Measurements from ENCODE around the gene MAP2K5.

Gene MAP2K5

DNA sequence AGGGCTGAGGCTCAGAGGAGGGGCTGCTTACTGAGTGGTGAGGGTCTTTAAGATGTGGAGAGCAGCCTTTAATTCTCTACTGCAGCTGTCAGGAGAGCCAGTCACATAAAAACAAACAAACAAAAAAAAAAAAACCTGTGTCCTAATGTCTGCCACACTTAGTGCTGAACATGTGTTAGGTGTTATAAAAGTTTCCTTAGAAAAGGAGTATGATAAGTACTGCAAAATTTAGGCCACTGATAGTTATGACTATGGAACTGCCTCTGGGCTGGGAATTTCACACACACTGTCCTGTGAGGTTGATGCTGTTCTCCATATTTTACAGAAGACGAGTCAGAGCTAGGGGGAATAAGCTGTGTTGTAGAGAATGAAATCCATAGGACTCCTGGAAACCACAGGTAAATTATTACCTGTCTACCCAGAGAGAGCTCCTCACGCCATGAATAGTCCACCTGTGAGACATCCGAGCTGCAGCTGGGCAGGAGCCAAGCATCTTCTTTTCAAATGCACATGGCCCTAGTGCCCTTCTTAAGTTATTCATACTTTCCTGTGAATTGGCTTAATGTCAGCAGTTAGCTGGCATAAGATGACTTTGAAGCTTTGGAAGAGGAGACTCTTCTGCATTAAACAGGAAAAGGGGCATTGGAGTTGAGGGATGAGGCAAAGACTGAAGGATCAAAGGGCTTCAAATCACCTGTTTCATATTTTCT lies 248.3 kb downstream of the MAP2K5 start:
- no peak overlapping the region for H3K27ac ChIP-seq

DNA sequence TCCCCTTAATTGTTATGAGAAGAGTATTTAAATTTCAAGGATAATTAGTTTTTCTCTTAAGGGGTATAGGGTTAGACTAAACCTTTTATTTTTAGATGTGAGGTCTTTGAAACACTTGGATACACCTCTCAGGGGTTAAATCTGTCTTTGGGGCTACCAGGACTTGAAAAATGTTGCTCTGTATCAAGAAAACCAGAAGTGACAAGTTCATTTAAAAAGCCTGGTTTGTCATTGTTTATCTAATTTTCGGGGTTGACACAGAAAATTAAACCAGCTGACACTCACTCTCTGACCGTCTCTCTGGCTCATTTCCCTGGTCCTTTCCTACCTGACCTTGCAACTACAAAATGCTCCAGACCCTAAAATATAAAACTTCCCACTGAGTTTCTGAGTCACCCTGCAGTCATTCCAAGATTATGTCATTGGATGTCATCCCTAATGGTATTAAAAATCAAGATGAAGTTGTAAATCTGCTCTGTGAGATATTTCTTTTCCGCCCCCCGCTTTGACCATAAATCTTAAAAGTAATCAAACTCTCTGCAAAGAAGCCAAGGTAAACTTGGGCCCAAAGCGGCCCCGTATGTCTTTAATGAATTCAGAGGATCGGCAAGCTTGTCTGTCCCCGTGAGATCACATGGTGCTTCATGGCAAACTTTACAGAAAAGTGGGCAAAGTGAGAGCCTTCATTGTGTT lies 249.9 kb downstream of the MAP2K5 start:
- TF ChIP-seq, protein P1, sequence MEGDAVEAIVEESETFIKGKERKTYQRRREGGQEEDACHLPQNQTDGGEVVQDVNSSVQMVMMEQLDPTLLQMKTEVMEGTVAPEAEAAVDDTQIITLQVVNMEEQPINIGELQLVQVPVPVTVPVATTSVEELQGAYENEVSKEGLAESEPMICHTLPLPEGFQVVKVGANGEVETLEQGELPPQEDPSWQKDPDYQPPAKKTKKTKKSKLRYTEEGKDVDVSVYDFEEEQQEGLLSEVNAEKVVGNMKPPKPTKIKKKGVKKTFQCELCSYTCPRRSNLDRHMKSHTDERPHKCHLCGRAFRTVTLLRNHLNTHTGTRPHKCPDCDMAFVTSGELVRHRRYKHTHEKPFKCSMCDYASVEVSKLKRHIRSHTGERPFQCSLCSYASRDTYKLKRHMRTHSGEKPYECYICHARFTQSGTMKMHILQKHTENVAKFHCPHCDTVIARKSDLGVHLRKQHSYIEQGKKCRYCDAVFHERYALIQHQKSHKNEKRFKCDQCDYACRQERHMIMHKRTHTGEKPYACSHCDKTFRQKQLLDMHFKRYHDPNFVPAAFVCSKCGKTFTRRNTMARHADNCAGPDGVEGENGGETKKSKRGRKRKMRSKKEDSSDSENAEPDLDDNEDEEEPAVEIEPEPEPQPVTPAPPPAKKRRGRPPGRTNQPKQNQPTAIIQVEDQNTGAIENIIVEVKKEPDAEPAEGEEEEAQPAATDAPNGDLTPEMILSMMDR (conservative IDR thresholded peaks at IDR 0.05), result no peak
- peak overlapping the region; percentile 44 for H3K27ac ChIP-seq

More for the DNA sequence above, 248.3 kb downstream of the MAP2K5 start:
- TF ChIP-seq, protein P1 (conservative IDR thresholded peaks at IDR 0.05), result no peak

DNA sequence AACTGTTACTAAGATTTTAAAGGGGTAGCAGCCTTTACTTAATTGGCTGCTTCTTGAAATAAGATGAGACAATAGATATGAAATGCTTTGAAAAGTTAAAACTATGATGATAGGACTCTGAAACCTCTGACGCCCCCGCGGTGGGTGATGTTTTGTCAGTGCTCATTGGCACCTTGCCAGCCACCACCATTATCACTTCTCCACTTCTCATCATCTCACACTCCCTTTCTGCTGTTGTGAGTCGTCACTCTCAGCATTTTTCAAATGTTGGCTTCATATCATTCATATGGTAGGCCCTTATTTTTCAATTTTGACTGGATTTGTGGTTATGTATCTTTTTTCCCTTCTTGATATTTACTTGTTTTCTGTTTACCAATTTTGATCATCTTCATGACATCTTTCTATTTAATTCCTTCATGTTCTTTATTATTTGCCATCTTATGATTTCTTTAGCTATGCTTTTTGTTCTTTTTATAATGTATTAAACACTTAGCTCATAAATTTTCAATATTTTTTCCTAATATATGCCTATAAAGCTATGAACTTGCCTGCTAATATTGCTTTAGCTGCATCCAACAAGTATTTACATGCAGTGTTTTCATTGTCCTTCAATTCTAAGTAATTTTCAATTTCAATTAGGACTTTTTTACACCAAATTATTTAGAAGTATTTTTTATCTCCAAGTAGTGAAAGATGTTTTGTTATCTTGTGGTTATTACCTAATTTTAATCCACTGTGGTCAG lies 252.5 kb downstream of the MAP2K5 start:
- no peak overlapping the region for H3K27ac ChIP-seq
- TF ChIP-seq, protein P1 (conservative IDR thresholded peaks at IDR 0.05), result no peak

DNA sequence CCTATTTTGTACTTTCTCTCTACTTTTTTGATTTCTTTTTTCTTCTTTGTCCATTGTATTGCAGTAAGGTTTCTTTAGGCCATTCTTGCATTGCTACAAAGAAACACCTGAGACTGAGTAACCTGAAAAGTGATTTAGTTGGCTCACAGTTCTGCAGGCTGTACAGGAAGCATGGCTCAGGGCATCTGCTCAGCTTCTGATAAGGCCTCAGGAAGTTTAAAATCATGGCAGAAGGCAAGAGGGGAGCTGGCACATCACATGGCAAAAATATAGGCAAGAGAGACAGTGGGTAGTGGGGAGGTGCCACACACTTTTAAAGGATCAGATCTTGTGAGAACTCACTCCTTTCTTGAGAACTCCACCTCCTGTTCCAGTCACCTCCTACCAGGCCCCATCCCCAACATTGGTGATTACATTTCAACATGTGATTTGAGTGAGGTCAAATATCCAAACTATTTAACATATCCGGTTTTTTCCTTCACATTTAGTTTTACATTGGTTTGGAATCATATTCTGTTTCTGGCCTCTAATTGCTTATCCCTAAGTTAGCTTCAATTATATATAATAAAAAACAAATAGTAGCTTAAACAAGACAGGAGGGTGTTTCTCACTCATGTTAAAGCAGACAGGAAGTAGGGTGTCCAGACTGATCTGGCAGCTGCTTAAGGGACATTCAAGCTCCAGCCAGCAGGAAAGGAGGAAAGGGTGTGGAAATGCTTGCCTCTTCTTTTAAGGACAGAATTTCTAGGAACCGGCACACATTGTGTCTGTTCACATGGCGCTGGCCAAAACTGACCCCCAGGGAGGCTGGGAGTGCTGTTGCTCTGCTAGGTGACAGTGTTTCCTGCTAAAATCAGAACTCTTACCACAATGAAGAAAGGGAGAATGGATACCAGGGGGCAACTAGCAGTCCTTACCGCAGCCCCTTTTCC lies 254.0 kb downstream of the MAP2K5 start:
- TF ChIP-seq, protein P1 (conservative IDR thresholded peaks at IDR 0.05), result no peak
- H3K27ac ChIP-seq, result no peak overlapping the region

DNA sequence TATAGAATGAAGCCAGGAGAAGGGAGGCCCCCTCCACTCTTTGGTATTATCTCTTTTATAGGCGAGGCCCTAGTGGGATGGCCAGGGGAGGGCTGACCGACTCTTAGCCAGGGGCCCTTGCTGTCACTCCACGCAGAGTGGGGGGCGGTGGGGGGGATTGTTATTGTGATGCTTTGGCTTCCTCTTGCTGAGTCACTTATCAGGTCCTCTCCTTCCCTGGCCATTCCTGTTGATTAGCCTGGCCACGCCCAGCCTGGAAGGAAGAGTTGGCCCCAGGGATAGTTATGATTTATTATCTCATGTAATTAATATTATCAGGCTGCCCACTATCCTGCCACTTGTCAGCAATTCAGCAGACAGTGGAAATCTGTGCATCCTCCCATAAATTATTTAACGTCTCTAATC lies 257.3 kb downstream of the MAP2K5 start:
- TF ChIP-seq, protein P1 (conservative IDR thresholded peaks at IDR 0.05), result no peak
- H3K27ac ChIP-seq, result no peak overlapping the region

DNA sequence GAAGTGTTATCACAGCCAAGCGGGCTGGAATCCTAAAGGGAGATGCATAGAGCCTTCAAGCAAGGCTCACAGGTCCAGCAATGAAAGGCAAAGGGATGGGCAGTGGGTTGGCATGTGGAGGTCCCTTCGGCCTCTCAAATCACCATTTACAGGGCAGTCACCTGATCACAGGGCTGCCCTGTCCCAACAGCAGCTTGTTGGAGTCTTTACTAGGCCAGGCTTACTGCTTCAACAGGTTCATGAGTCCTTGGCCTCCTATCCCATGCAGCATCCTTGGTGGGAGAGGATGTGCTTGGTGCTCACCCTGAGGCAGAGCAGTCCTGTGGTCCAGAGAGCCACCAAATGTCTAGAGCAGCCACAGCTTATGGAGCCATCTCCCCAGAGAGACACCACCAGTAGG lies 258.6 kb downstream of the MAP2K5 start:
- H3K27ac ChIP-seq, result no peak overlapping the region
- TF ChIP-seq, protein P1 (conservative IDR thresholded peaks at IDR 0.05), result no peak
